Neuronal stem cell (in vitro differentiated cells): ENCODE results near the gene LRG1.
A peak's percentile ranks its signal among the peaks of the same experiment; 100 is the strongest.

Experiments used
- DNase-seq: peaks from one replicate; pipeline ENCODE4 v3.0.0-alpha.2; 2013; ENCODE audit warnings: low spot score
- H2AFZ ChIP-seq: one replicate; pipeline ENCODE4 v1.6.1; 2013; ENCODE audit warnings: mild to moderate bottlenecking, low read length, inconsistent platforms
- H2AK5ac ChIP-seq: 2 replicates; pipeline ENCODE4 v1.6.1; 2013; ENCODE audit warnings: low read depth, mild to moderate bottlenecking, inconsistent platforms, low read length, moderate library complexity, mixed read lengths
- H2BK120ac ChIP-seq: 2 replicates; pipeline ENCODE4 v1.6.1; 2013; ENCODE audit warnings: low read depth, mild to moderate bottlenecking, inconsistent platforms, low read length, moderate library complexity, mixed read lengths
- H2BK12ac ChIP-seq: one replicate; pipeline ENCODE4 v1.6.1; 2013; ENCODE audit warnings: low read length, inconsistent platforms
- H2BK15ac ChIP-seq: 2 replicates; pipeline ENCODE4 v1.6.1; 2013; ENCODE audit warnings: mild to moderate bottlenecking, low read length, inconsistent platforms, mixed read lengths
- H2BK5ac ChIP-seq: one replicate; pipeline ENCODE4 v1.6.1; 2013; ENCODE audit warnings: inconsistent platforms, mild to moderate bottlenecking, low read length, moderate library complexity
- H3K14ac ChIP-seq: one replicate; pipeline ENCODE4 v1.6.1; 2013; ENCODE audit warnings: low read length, inconsistent platforms
- H3K18ac ChIP-seq: 2 replicates; pipeline ENCODE4 v1.6.1; 2013; ENCODE audit warnings: low read length, inconsistent platforms
- H3K23ac ChIP-seq: 2 replicates; pipeline ENCODE4 v1.6.1; 2013; ENCODE audit warnings: low read depth, mild to moderate bottlenecking, mixed read lengths, low read length, inconsistent platforms; ENCODE audit not compliant: poor library complexity
- H3K27ac ChIP-seq: replicated peaks from 3 replicates; pipeline ENCODE4 v1.5.1; 2013; ENCODE audit warnings: low read length, inconsistent platforms
- H3K27me3 ChIP-seq, 3 experiments: 2 replicates each; pipeline ENCODE4 v1.6.1; 2013; ENCODE audit warnings: low read length in 3 of 3, mild to moderate bottlenecking in 2 of 3, inconsistent platforms in 1 of 3, low read depth in 1 of 3, mixed read lengths in 1 of 3, moderate library complexity in 1 of 3; ENCODE audit not compliant: control insufficient read depth in 3 of 3, insufficient read depth in 3 of 3
- H3K36me3 ChIP-seq, 2 donors: replicated peaks in 1 of 2; 2 replicates each; pipeline ENCODE4 v1.6.1; 2013; ENCODE audit warnings: low read length in 2 of 2; ENCODE audit not compliant: control insufficient read depth in 2 of 2, insufficient read depth in 2 of 2
- H3K4ac ChIP-seq: 2 replicates; pipeline ENCODE4 v1.6.1; 2013; ENCODE audit warnings: inconsistent platforms, mild to moderate bottlenecking, low read length, moderate library complexity
- H3K4me1 ChIP-seq, 2 donors: 1 replicate in 1 of 2; 2 replicates in 1 of 2; pipeline ENCODE4 v1.6.1; 2013; ENCODE audit warnings: low read length in 2 of 2, low read depth in 1 of 2; ENCODE audit not compliant: control insufficient read depth in 2 of 2, insufficient read depth in 1 of 2
- H3K4me2 ChIP-seq: one replicate; pipeline ENCODE4 v1.6.1; 2013; ENCODE audit warnings: mild to moderate bottlenecking, low read length, inconsistent platforms; ENCODE audit not compliant: insufficient read depth, poor library complexity, severe bottlenecking
- H3K4me3 ChIP-seq, 2 donors: 2 replicates each; pipeline ENCODE4 v1.5.1; 2013; ENCODE audit warnings: low read length in 2 of 2, mild to moderate bottlenecking in 2 of 2, inconsistent platforms in 1 of 2, moderate library complexity in 1 of 2
- H3K79me1 ChIP-seq: one replicate; pipeline ENCODE4 v1.6.1; 2013; ENCODE audit warnings: low read depth, mild to moderate bottlenecking, inconsistent platforms, low read length, moderate library complexity
- H3K9ac ChIP-seq: one replicate; pipeline ENCODE4 v1.6.1; 2013; ENCODE audit warnings: mild to moderate bottlenecking, low read depth, low read length, inconsistent platforms; ENCODE audit not compliant: poor library complexity
- H3K9me3 ChIP-seq, 2 donors: replicated peaks in 1 of 2; 2 replicates each; pipeline versions ENCODE3 to v1.6.1; 2013; ENCODE audit warnings: low read length in 2 of 2, mild to moderate bottlenecking in 2 of 2, inconsistent platforms in 1 of 2, low read depth in 1 of 2, mixed read lengths in 1 of 2, moderate library complexity in 1 of 2; ENCODE audit not compliant: control insufficient read depth in 2 of 2, insufficient read depth in 1 of 2
- H4K8ac ChIP-seq: one replicate; pipeline ENCODE4 v1.6.1; 2013; ENCODE audit warnings: low read depth, mild to moderate bottlenecking, inconsistent platforms, low read length, moderate library complexity
- H4K91ac ChIP-seq: one replicate; pipeline ENCODE4 v1.6.1; 2013; ENCODE audit warnings: low read length, low read depth, mild to moderate bottlenecking, inconsistent platforms; ENCODE audit not compliant: poor library complexity
- WGBS, 2 donors: extraction: QIAGEN DNeasy Blood & Tissue Kit; methylation state at CpG; one replicate each; pipeline ENCODE4 v1.1.7; 2013; ENCODE audit warnings: missing lambda C conversion rate in 2 of 2, mixed read lengths in 1 of 2; ENCODE audit not compliant: insufficient read length in 2 of 2, insufficient replicate concordance in 1 of 2; ENCODE audit errors: extremely low coverage in 2 of 2; 5-methylcytosine and 5-hydroxymethylcytosine counted together

The LRG1 gene

DNA sequence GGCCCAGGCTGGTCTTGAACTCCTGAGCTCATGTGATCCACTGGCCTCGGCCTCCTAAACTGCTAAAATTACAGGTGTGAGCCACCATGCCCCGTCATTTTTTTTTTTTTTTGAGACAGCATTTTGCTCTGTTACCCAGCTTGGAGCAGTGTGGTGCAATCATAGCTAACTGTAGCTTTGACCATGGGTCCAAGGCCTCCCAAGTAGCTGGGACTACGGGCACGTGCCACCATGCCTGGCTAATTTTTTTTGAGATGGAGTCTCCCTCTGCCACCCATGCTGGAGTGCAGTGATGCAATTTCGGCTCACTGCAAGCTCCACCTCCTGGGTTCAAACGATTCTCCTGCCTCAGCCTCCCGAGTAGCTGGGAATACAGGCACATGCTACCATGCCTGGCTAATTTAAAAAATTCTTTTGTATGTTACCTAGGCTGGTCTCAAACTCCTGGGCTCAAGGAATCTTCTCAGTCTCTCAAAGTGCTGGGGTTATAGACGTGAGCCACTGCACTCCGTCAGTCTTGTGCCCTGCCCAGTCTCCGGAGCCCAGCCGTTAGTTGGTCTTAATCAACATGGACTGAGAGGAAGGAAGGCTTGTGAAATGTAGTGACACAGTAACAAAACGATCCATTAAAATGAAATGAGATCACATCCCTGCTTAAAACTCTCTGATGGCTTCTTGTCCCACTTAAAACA is 1.4 kb upstream of the LRG1 start:
- no CpG with 5 or more reads among the region's 12 CpGs for WGBS, 2 donors
- no peaks in the 10 kb centered on the region for H3K36me3 ChIP-seq
- H4K8ac ChIP-seq, result no peak overlapping the region
- no peak overlapping the region for H3K27ac ChIP-seq
- peaks cover 0 to 5% (median 0%) of the 10 kb centered on the region in 3 experiments for H3K27me3 ChIP-seq
- no peak overlapping the region for H2BK15ac ChIP-seq
- no peaks in the 10 kb centered on the region for H3K4me1 ChIP-seq
- no peak overlapping the region for H3K9ac ChIP-seq
- no peak overlapping the region for H3K23ac ChIP-seq
- no peak overlapping the region for H2AFZ ChIP-seq
- H3K79me1 ChIP-seq, result peaks cover 2% of the 10 kb centered on the region
- H4K91ac ChIP-seq, result no peak overlapping the region
- H3K18ac ChIP-seq, result no peak overlapping the region
- no peak overlapping the region for H3K4me2 ChIP-seq
- H3K4me3 ChIP-seq, result no peak overlapping the region
- H2BK120ac ChIP-seq, result no peak overlapping the region
- no peak overlapping the region for H2BK5ac ChIP-seq
- H3K14ac ChIP-seq, result no peak overlapping the region
- H2AK5ac ChIP-seq, result no peak overlapping the region
- peaks cover 0 to 3% of the 10 kb centered on the region in 2 donors for H3K9me3 ChIP-seq
- H3K4ac ChIP-seq, result no peak overlapping the region
- no peak for DNase-seq
- no peak overlapping the region for H2BK12ac ChIP-seq

DNA sequence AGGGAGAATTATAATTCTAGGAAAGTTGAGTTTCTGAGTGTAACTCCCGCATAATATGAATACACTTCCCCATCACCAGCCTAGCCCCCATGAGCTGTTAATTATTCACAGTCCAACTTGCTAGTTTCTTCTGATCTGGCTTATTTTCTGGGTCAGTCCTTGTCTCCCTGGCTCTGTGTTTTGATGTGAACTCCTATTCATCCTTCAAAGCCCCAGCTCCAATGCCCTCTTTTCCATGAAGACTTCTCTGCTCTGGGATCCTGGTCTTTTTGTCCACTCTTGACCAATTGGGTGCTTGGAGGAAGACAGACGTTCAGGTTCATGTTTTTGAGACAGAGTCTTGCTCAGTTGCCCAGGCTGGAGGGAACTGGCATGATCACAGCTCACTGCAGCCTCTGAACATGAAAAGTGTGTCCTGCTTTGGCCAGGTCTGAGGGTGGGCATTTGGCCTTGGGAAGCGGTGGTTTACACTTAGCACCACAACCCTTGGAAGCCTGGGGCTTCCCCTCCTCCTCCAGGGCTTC is 605 bp downstream of the LRG1 start:
- H3K14ac ChIP-seq, result no peak overlapping the region
- no peak overlapping the region for H2BK120ac ChIP-seq
- H2BK15ac ChIP-seq, result no peak overlapping the region
- peaks cover 8 to 13% of the 10 kb centered on the region in 2 donors for H3K4me1 ChIP-seq
- H2BK5ac ChIP-seq, result no peak overlapping the region
- no peak overlapping the region for H3K9ac ChIP-seq
- H3K27ac ChIP-seq, result no peak overlapping the region
- no peak overlapping the region for H3K4me3 ChIP-seq
- H3K79me1 ChIP-seq, result no peaks in the 10 kb centered on the region
- H3K18ac ChIP-seq, result no peak overlapping the region
- H2AFZ ChIP-seq, result no peak overlapping the region
- no peak for DNase-seq
- H4K91ac ChIP-seq, result no peak overlapping the region
- H4K8ac ChIP-seq, result no peak overlapping the region
- no peak overlapping the region for H3K4me2 ChIP-seq
- no CpG with 5 or more reads among the region's 3 CpGs for WGBS, 2 donors
- no peak overlapping the region for H2BK12ac ChIP-seq
- H3K4ac ChIP-seq, result no peak overlapping the region
- peaks cover 0 to 7% (median under 1%) of the 10 kb centered on the region in 3 experiments for H3K27me3 ChIP-seq
- peaks cover 0 to 3% of the 10 kb centered on the region in 2 donors for H3K9me3 ChIP-seq
- no peaks in the 10 kb centered on the region for H3K36me3 ChIP-seq
- H2AK5ac ChIP-seq, result no peak overlapping the region
- no peak overlapping the region for H3K23ac ChIP-seq

GRCh38 chr19:4538601-4538954 is 1.3 kb downstream of the LRG1 start:
- no peak overlapping the region for H3K4me3 ChIP-seq
- peak overlapping the region; percentile 55 for H3K18ac ChIP-seq
- no peak overlapping the region for H2AFZ ChIP-seq
- no peaks in the 10 kb centered on the region for H3K79me1 ChIP-seq
- no peak overlapping the region for H4K91ac ChIP-seq
- no peaks in the 10 kb centered on the region for H3K36me3 ChIP-seq
- H4K8ac ChIP-seq, result no peak overlapping the region
- DNase-seq, result no peak
- no peak overlapping the region for H3K27ac ChIP-seq
- H3K27me3 ChIP-seq, result peaks cover 0 to 7% (median 5%) of the 10 kb centered on the region in 3 experiments
- H2BK5ac ChIP-seq, result no peak overlapping the region
- H3K23ac ChIP-seq, result no peak overlapping the region
- H2BK15ac ChIP-seq, result no peak overlapping the region
- H2AK5ac ChIP-seq, result peak overlapping the region; percentile 54
- no CpG with 5 or more reads among the region's 13 CpGs for WGBS, 2 donors
- H3K4me2 ChIP-seq, result no peak overlapping the region
- H3K4ac ChIP-seq, result no peak overlapping the region
- H2BK120ac ChIP-seq, result no peak overlapping the region
- peaks cover 8 to 13% of the 10 kb centered on the region in 2 donors for H3K4me1 ChIP-seq
- H2BK12ac ChIP-seq, result peak overlapping the region; percentile 30
- H3K9ac ChIP-seq, result no peak overlapping the region
- H3K9me3 ChIP-seq, result peaks cover 0 to 3% of the 10 kb centered on the region in 2 donors
- H3K14ac ChIP-seq, result no peak overlapping the region

GRCh38 chr19:4537953-4538600 is 1.8 kb downstream of the LRG1 start:
- H3K9ac ChIP-seq, result peak overlapping the region; percentile 16

More at GRCh38 chr19:4537953-4538600, 1.8 kb downstream of the LRG1 start:
- Histone ChIP-seq H3K27ac (no peak overlapping the region), H3K4me1 (peaks cover 8 to 13% of the 10 kb centered on the region in 2 donors), H3K4me3 (no peak overlapping the region), H2AFZ (no peak overlapping the region), H3K36me3 (no peaks in the 10 kb centered on the region), H2BK15ac (no peak overlapping the region), H3K27me3 (peaks cover 0 to 7% (median 5%) of the 10 kb centered on the region in 3 experiments), H2BK120ac (no peak overlapping the region), H3K79me1 (no peaks in the 10 kb centered on the region), H2AK5ac (peak overlapping the region; percentile 54), H3K18ac (peak overlapping the region; percentile 49), H4K8ac (no peak overlapping the region), H2BK12ac (peak overlapping the region; percentile 30), H3K9me3 (peaks cover 0 to 3% of the 10 kb centered on the region in 2 donors), H3K23ac (no peak overlapping the region), H3K4ac (peak overlapping the region; percentile 10), H3K14ac (no peak overlapping the region), H3K4me2 (no peak overlapping the region), H2BK5ac (peak overlapping the region; percentile 8), H4K91ac (no peak overlapping the region)
- WGBS, 2 donors, result no CpG with 5 or more reads among the region's 27 CpGs
- DNase-seq, result no peak
